HG02938 (cell line): ENCODE results near the gene NUCKS1.
A peak's percentile ranks its signal among the peaks of the same experiment; 100 is the strongest.

Experiments
- ATAC-seq: cut with Tn5 transposase; IDR thresholded peaks from one replicate; pipeline ENCODE4 v1.9.1; 2021; ENCODE audit warnings: mild to moderate bottlenecking, moderate library complexity; ENCODE audit not compliant: unreplicated experiment

The NUCKS1 gene

GRCh38 chr1:205750138-205751035, at the start of gene NUCKS1:
TSS of gene NUCKS1 (minus strand) at chr1:205750182. CDS start at chr1:205749973, 209 bp downstream.
- ATAC-seq = peak; percentile 87

- ATAC-seq = no peak
These were observed 48.6 kb upstream of the NUCKS1 start for GRCh38 chr1:205798577-205798976.

GRCh38 chr1:205797168-205797567, 47.2 kb upstream of the NUCKS1 start:
- ATAC-seq = no peak

GRCh38 chr1:205794011-205794730, 44.2 kb upstream of the NUCKS1 start:
- no peak for ATAC-seq

- ATAC-seq = no peak
These were observed 43.1 kb upstream of the NUCKS1 start for GRCh38 chr1:205792961-205793673.

- ATAC-seq = peak; percentile 41
These were observed 42.5 kb upstream of the NUCKS1 start for GRCh38 chr1:205792481-205792881.

- no peak for ATAC-seq
These were observed 41.7 kb upstream of the NUCKS1 start for GRCh38 chr1:205791568-205792180.

- no peak for ATAC-seq
These were observed 37.4 kb upstream of the NUCKS1 start for GRCh38 chr1:205787287-205787916.

GRCh38 chr1:205786601-205787000, 36.6 kb upstream of the NUCKS1 start:
- no peak for ATAC-seq

GRCh38 chr1:205785446-205785845, 35.5 kb upstream of the NUCKS1 start:
- no peak for ATAC-seq

- ATAC-seq = no peak
These were observed 33.9 kb upstream of the NUCKS1 start for GRCh38 chr1:205783904-205784303.

GRCh38 chr1:205783433-205783795, 33.4 kb upstream of the NUCKS1 start:
- ATAC-seq = no peak

- no peak for ATAC-seq
These were observed 32.8 kb upstream of the NUCKS1 start for GRCh38 chr1:205782627-205783432.

- ATAC-seq = no peak
These were observed 30.4 kb upstream of the NUCKS1 start for GRCh38 chr1:205780335-205780734.

GRCh38 chr1:205777994-205778393, 28.0 kb upstream of the NUCKS1 start:
- no peak for ATAC-seq

- ATAC-seq = no peak
These were observed 25.7 kb upstream of the NUCKS1 start for GRCh38 chr1:205775717-205776056.

- ATAC-seq = peak; percentile 67
These were observed 25.2 kb upstream of the NUCKS1 start, which contains the start of gene RAB29 for GRCh38 chr1:205775015-205775716. TSS of gene RAB29 (minus strand) at chr1:205775482. CDS start at chr1:205774956, 526 bp downstream.

GRCh38 chr1:205774198-205775014, 24.4 kb upstream of the NUCKS1 start:
- ATAC-seq = peak; percentile 15
